Inferior parietal cortex (tissue), 1 donor: ENCODE results near the gene GRB2.
"Not testable (repeated sequence)": the region's sequence is repeated elsewhere in the genome, so short reads cannot be mapped to it uniquely, and the experiment has no call there.

ENCODE experiments used
- DNase-seq: peaks from one replicate; pipeline ENCODE4 v3.0.0-alpha.2; 2016; ENCODE audit errors: extremely low spot score

Gene GRB2

DNA sequence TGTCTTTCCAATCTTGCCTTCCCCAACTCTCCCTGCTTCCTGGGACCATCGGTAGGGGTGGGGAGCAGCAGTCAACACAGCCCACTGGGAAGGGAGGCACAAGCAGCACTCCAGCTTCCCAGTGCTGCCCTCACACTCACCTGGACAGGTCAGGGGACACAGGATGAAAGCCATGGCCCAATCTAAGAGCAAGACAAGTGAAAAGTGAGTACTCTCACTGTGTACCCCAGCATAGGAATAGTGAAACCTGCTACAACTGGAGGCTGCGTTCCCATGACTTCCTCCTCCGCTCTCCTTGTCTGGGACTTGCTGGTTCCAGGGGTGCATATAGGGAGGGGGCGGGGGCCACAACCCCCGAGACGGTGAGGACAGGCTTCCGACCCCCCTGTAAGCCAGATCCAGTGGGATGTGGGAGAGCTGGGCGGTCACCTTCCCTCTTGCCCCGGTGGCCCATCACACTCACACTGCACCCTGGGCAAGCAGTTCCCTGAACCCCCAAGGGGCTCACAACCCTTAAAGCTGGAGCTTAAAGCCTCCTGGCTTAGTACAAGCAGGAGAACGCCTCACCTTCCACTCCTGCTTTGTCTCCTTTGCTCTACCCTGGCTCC is 86.8 kb downstream of the GRB2 start:
- no peak for DNase-seq

DNA sequence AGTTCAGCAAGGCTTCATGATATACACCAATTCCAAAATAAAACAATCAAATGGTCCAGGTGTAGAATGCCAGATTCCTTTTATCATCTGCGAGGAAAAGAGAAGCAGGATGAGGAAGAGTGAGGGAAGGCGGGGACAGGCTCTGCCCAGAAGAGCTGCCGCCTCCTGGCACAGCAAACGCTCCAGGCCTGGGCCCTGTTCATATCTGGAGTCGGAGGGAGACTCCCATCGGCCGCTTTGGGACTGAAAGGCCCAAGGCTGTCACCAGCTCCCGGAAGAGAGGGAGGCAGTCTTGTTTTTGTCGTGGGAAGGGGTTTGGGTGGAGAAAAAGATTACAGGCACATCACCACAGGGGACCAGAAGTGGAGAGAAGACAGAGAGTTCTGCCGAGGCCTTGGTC is 87.3 kb downstream of the GRB2 start:
- DNase-seq = no peak

DNA sequence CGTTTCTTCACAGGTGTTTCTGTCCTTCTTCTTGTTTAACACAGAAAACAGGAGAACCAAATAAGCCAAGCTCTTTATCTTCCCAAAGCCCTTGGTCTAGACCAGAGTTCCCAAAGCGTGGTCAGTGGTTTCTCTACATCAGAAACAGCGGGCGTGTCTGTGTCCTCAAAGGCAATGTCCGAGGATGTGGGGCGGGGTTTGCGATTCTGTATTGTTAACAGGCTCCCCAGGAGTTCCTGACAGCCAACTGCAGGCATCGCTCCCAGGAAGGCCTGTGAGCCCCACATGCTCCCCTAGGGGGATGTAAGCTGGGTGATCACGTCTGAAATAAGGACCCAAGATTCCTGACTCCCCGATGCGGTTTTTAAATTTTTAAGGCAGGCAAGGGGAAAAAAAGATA is 87.8 kb downstream of the GRB2 start:
- DNase-seq = no peak

DNA sequence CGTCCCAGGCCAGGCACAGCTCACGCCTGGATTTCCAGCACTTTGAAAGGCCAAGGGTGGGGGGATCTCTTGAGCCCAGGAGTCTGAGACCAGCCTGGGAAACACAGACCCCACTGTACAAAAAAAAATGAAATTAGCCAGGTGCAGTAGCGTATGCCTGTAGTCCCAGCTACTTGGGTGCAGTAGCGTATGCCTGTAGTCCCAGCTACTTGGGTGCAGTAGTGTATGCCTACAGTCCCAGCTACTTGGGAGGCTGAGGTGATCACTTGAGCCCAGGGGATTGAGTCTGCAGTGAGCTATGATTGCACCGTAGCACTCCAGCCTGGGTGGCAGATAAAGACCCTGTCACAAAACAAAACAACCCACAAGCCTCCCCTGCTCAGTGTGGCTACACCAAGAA is 89.2 kb downstream of the GRB2 start:
- DNase-seq = no peak

DNA sequence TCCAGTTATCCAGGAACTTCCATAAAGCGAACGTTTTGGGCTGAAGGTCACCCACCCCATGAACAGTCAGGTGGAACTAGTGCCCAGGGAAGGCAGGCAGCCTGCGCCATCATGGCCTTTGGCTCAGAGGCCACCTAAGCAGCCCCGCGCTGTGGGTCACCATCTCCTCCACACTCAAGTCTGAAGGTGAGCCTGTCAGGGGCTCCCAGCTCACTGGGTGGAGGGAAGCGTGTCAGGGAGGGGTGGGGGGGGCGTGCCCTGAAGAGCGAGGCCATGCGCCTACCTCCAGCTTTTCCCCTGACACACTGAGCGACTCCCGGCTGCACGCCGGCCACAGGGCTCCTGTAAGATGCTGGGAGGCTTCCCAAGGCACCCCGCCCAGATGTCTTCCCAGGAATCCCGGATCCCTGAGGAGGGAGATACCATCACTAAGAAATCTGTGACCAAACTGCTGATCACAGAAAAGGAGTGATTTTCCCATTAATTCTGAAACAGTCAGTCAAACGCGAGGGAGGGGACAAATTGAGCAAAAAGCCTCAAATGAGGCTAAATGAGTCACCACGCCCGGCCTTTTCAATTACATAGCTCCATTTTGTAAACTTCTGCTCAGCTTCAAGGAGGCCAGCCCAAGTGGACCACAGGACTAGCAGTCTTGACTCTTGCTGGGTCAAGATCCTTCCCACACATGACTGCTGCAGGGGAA is 89.8 kb downstream of the GRB2 start:
- DNase-seq = no peak

DNA sequence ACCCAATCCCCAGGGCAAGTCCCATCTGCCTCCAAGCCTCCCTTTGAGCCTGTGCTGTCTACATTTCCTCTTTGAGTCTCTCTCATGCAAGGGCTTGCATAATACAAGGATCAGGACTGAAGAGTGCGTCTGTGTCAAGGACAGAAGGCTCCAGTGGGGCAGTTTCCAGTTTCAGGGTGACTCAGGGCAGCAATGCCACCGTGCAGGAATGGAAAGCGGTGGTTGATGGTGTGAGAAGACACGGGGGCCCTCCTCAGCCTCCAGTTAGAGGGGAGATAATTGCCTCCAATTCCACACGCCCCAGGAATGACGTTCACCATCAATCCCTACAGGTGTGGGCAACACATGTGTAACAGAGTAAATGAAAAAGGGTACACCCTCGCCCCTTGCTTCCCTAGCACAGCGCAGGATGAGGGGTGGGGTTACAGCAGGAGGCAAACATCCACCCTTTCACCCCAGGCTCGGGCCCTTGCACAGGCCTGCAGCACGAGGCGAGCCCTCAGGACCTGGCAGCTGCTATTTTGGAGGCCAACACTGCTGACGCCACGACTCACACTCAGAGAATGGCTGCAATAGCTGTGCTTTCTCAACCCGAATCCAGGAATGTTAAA is 91.4 kb downstream of the GRB2 start:
- no peak for DNase-seq

DNA sequence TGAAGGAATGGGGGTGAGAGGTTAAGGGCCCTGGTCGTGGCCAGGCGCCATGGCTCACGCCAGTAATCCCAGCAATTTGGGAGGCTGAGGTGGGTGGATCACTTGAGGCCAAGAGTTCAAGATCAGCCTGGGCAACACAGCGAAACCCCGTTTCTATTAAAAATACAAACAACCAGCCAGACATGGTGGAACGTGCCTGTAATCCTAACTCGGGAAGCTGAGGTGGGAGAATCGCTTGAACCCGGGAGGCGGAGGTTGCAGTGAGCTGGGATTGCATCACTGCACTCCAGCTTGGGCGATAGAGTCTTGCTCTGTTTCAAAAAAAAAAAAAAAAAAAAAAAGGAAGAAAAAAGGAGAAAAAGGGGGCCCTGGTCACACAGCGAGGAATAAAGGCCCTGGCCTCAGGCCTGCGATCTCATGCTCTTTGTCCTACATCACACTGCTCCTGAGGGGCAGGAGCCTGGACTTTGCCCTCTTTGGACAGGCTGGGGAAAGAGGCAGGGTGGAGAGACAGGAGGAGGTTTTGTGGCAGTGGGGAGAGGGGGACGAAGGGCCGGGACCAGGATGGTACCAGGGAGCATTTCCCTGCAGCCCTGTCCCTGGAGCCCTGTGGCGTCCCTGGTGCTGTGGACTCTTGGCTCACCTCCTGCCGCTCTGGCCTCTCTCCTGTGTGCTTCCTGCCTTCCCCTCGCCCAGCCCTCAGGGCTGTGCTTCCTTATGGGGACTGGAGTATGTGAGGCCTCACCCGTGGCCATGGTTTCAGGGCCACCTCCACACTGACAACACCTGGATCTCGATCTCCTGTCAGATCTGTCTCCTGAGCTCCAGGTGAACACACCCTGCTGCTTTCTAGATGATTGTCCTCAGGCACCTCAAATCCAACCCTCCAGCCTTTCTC is 96.5 kb downstream of the GRB2 start:
- DNase-seq = no peak

DNA sequence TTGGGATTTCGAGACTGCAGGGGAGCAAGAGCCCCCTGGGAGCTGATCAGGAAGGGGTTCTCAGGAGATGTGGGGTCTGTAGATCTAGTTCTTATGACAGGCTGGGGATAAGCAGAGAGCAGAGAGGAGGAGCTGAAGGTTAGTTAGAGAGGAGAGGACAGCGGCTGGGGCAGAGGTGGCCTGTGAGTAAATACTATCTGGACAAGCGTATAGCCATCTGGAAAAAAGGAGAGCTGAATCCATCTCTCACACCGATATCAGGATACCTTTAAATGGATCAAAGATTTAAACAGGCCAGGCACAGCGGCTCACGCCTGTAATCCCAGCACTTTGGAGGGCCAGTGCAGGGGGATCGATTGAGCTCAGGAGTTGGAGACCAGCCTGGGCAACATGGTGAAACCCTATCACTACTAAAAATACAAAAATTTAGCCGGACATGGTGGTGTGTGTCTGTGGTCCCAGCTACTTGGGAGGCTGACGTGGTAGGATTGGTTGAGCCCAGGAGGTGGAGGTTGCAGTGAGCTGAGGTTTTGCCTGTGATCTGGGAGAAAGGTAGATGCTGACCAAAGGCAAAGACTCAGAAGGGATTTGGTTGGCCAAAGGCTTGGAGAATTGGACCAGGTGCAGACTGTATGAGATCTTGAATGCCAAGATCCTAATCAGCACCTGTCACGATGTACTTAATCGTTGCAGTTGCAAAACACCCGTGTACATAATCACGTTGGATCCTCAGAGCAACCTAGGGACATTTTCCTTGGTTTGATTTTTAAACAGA is 97.3 kb downstream of the GRB2 start:
- no peak for DNase-seq

DNA sequence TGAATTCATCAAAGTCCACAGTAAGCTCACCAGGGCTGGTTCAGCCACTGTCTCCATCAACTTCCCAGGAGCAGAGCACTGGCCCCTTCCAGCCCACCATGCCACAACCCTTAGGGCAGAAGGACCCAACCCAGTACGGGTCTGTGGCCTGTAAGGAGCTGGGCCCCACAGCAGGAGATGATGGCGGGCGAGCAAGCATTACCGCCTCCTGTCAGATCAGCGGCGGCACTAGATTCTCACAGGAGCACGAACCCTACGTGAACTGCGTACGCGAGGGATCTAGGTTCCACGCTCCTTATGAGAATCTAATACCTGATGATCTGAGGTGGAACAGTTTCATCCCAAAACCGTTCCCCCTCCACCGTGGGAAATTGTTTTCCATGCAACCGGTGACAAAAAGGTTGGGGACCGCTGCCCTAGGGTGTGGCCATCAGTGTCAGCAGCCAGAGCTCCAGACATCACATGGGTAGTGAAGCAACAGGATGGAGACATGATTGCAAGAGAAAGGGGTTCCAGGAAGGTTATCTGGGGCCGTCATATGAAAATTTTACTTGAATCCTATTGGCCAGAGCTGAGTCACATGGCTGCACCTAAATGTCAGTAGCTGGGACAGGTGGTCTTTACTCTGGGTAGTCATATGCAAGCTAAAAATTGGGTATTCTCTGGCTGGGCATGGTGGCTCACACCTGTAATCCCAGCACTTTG is 103.8 kb downstream of the GRB2 start:
- DNase-seq = no peak

DNA sequence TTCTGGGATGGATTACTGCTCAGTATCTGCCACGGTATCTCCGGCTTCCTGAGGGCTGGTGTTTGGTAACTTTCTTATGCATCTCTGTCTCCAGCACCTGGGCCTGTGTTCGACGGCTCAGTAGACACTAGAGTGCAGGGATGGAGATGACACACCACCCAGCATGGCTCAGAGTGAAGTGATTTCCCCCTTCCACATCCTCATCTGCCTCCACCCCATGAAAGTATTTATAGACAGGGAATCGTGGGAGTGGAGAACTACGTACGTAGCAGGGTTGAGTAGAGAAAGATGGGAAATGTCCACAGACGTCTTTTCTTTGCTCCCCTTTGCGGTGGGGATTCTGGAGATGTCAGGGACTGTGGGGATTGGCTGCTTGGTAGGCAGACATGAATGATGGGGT is 104.4 kb downstream of the GRB2 start:
- DNase-seq = no peak

DNA sequence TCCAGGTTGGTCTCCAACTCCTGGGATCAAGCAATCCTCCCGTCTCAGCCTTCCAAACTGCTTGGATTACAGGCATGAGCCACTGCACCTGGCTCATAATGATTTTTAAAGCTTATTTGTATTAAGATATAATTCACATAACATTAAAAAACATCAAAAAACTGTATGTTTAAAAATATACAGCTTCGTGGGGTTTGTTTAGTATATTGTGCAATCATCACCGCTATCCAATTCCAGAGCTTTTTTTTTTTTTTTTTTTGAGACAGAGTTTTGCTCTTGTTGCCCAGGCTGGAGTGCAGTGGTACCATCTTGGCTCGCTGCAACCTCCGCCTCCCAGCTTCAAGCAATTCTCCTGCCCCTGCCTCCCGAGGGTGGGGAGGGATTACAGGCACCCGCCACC is 105.2 kb downstream of the GRB2 start:
- no peak for DNase-seq

DNA sequence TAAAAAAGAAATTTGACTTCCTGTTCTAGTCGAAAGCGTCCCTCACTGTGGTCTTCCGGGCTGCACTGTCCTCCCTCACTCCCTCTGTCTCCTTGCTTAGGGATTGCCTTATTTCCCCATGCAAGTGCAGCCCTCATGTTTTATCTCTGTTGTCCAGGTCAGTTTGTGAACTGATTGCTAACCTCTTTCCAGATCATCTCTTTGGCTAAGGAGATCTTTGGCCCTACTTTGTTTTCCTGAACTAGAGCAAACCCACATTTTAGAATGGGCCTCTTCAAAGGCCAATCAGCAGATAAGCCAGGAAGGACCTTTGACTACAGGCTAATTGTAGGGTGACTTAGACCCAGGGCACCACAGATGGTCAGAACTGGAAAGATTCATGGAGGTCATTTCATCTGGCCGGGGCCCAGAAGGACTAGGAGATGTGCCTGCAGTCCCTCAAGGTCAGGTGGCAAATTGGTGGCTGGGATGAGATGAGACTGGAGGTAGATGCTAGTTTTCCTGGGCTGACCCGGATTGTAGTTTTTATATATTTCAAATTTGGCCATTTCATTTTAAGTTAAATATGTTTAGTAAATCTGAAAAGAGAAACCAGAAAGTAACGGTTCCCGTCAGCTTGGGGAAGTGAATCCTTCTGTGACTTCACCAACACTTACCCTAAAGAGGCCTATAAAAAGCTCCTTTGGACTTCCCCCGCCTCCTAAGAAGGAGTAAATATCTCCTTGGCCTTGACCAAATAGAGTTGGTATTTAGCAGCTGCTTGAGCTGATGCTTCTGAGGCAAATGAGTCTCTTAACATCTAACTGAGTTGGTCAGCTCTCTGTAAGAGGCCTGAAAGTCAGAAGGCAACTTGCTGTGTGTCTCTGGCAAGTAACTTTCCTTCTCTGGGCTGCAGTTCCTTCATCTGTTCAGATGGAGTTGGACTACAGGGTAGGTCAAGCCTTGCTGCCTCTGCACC is 110.0 kb downstream of the GRB2 start:
- DNase-seq = no peak

DNA sequence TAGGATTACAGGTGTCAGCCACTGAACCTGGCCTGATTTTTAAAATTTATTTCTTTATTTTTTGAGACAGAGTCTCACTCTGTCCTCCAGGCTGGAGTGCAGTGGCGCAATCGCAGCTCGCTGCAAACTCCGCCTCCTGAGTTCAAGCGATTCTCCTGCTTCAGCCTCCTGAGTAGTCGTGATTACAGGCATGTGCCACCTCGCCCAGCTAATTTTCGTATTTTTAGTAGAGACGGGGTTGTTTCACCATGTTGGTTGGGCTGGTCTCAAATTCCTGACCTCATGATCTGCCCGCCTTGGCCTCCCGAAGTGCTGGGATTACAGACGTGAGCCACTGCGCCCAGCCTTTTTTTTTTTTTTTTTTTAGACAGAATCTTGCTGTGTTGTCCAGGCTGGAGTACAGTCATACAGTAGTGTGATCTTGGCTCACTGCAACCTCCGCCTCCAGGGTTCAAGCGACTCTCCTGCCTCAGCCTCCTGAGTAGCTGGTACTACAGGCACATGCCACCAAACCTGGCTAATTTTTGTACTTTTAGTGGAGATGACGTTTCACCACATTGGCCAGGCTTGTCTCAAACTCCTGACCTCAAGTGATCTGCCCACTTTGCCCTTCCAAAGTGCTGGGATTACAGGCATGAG is 112.5 kb downstream of the GRB2 start:
- not testable (repeated sequence) for DNase-seq

DNA sequence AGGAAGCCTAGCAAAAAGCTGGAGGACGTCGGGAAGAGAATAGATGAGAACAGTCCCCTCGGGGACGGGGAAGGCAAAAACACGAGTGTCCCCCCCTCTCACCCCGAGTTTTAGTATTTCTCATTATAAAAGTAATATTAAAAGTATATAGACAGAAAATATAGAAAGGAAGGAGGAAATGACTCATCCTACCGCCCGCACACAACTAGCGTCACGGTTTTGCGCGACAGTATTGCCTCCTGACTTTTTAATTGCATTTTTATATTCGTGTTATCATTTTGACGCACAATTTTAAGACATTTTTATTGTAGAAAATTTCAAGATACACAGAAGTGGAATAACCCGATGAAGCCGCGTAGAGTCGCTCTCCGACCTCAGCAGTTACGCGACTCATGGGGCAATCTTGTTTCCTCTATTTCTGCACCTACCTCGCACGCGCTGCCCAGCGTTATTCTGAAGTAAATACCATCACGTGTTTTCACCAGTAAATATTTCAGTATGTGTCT is 115.6 kb downstream of the GRB2 start:
- peak; percentile 66 for DNase-seq

DNA sequence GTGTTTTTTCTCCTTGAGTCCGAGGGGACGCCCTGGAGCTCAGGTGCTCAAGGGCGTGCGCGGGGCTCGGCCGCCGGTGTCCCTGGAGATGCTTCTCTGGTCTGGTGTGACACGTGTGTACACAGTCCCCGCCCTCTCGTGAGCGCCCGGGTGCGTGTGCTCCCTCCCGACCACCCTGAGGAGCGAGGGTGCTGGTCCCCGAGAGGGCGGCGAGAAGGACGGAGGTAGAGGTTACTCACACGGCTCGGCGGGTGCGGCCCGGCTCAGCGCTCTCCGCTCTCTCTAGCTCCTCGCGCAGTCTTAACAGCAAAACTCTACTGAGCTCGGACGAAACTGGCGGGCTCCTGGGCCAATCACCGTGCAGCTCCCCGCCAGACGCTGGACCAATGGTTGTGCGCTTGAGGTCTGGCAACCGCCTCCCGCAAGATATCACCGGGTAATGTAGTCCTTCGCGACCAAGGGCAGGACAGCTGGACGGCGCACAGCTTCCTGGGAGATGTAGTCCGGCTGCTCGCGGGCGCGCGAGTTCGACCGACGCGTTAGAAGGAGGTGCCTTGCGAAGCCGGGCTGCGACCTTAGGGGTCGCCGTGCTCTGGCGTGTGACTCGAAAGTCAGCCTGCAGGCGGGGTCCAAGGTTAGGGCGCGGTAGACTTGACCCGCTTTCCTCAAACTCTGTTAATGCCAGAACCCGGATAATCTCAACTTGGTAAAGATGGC is 116.2 kb downstream of the GRB2 start, which contains the start of gene SLC25A19:
TSS of gene SLC25A19 (minus strand) at position 319 of the 717 bp plus-strand sequence. CDS start 2,669 bp downstream, outside the sequence.
- DNase-seq = peak; percentile 98

DNA sequence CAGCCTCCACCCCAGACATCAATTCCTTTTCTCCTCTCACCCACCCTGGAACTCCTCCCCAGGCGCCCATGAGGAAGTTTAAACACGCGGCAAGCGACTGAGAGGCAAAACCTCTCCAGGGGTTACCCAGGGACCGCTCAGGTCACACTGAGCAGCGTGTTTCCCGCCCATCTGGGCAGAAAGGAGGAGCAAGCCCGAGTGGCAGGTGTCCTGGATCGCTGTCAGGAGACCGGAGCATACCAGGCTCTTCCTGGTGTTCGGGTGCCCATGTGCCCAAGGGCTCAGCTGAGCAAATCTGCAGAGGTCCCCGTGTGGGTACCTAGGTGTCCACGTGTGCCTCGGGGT is 116.7 kb downstream of the GRB2 start:
- no peak for DNase-seq

DNA sequence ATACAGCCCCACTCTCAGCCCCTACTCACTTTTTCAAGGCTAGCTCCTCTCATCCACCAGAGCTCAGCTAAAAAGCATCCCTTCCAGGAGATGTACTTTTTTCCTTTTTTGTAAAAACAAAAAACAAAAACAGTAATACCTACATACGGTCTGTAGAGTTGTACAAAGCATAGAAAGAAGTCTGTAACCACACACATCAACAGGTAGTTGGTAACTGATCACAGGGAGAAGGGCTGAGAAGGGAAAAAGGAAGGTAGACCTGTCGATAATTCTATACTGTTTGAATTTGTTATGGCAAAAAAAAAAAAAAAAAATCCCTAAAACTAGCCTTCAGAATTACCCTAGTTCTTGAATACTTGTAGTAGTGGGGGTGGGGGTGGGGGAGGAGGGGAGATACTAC is 117.1 kb downstream of the GRB2 start:
- no peak for DNase-seq

DNA sequence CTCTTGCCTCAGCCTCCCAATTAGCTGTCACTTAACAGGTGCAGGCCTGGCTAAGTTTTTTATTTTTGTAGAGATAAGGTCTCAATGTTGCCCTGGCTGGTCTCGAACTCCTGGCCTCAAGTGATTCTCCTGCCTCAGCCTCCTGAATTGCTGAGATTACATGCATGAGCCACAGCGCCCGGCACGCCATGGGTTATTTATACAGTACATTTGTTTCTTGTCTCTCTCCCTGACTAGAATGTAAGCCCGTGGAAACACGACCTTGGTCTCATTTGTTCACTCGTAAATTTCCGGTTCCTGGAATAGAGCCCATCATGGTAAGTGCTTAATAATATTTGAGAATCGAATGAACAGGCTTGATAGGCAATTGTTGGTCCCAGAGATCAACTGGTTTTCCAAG is 118.3 kb downstream of the GRB2 start:
- DNase-seq = no peak
